ENCODE measurements around the gene ADCY7.

Gene ADCY7

DNA sequence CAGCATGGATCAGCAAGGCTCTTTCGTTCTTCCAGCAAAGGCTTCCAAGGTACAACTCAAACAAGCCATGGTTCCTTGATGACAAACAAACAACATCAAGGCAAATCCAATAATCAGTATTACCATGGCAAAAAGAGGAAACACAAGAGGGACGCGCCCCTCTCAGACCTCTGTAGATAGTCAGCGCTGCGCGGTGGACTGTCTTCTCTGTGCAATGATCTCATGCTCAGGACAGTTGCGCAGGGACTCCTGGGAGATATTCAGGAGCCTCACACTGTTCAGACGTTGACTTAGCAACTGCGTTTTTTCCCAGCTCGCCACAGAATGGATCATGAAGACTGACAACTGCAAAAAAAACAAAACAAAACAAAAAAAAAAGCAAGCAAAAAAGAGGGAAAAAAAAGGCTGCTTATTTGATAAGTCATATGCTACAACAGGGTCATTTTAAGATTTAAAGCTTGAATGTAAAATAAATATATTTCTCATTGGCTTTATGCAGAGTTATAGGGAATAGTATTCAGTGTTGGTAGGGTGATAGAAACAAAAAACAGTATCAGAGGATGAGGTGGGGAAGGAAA is 37.1 kb upstream of the ADCY7 start:
- Histone ChIP-seq H3K4me3 (ENCODE audit: low read length) (no peak overlapping the region), H3K27me3 (replicated peaks; ENCODE audit: insufficient read depth, low read length) (no peaks in the 10 kb centered on the region), H3F3A (ENCODE audit: insufficient read depth, low read length) (no peaks in the 10 kb centered on the region), H3K9ac (ENCODE audit: low read length) (no peak overlapping the region), H3K9me3 (replicated peaks; ENCODE audit: insufficient read depth, low read length) (no peaks in the 10 kb centered on the region), H3K27ac (ENCODE audit: low read length) (no peak overlapping the region), H3K79me2 (ENCODE audit: low read length) (no peaks in the 10 kb centered on the region), H3K9me2 (replicated peaks; ENCODE audit: insufficient read depth, low read length) (no peaks in the 10 kb centered on the region), H3K4me2 (ENCODE audit: low read depth, low read length) (no peak overlapping the region), H4K20me1 (ENCODE audit: insufficient read depth, low read length) (no peaks in the 10 kb centered on the region), H3K36me3 (replicated peaks; ENCODE audit: insufficient read depth, low read length) (no peaks in the 10 kb centered on the region; the same call in 1 of the 2 replicates), H2AFZ (ENCODE audit: low read length) (no peak overlapping the region), H3K4me1 (ENCODE audit: low read length) (peaks cover 4% of the 10 kb centered on the region; the same call in 1 of the 2 replicates)
- no peak for DNase-seq
- TF ChIP-seq EZH2 (optimal IDR thresholded peaks at IDR 0.05; ENCODE audit: low read depth, low read length) = no peak
- no peak for TF ChIP-seq EZH2phosphoT487 (IDR thresholded peaks at IDR 0.05; ENCODE audit: low read length)
- TF ChIP-seq CTCF (IDR thresholded peaks at IDR 0.05; ENCODE audit: low read length) = no peak

- TF ChIP-seq EZH2phosphoT487 (IDR thresholded peaks at IDR 0.05; ENCODE audit: low read length) (no peak), EZH2 (optimal IDR thresholded peaks at IDR 0.05; ENCODE audit: low read depth, low read length) (no peak), CTCF (IDR thresholded peaks at IDR 0.05; ENCODE audit: low read length) (no peak)
- no peak for DNase-seq
- Histone ChIP-seq H3K4me1 (ENCODE audit: low read length) (no peaks in the 10 kb centered on the region), H3K9ac (ENCODE audit: low read length) (no peak overlapping the region), H3K9me2 (replicated peaks; ENCODE audit: insufficient read depth, low read length) (no peaks in the 10 kb centered on the region), H3F3A (ENCODE audit: insufficient read depth, low read length) (no peaks in the 10 kb centered on the region), H3K4me3 (ENCODE audit: low read length) (no peak overlapping the region), H3K9me3 (replicated peaks; ENCODE audit: insufficient read depth, low read length) (no peaks in the 10 kb centered on the region), H2AFZ (ENCODE audit: low read length) (no peak overlapping the region), H4K20me1 (ENCODE audit: insufficient read depth, low read length) (no peaks in the 10 kb centered on the region), H3K27ac (ENCODE audit: low read length) (no peak overlapping the region), H3K79me2 (ENCODE audit: low read length) (no peaks in the 10 kb centered on the region), H3K27me3 (replicated peaks; ENCODE audit: insufficient read depth, low read length) (no peaks in the 10 kb centered on the region), H3K4me2 (ENCODE audit: low read depth, low read length) (no peak overlapping the region), H3K36me3 (replicated peaks; ENCODE audit: insufficient read depth, low read length) (no peaks in the 10 kb centered on the region)
These were observed 31.4 kb upstream of the ADCY7 start for GRCh38 chr16:50234771-50235556.

- H3K9me3 ChIP-seq (replicated peaks; ENCODE audit: insufficient read depth, low read length) = no peaks in the 10 kb centered on the region
- no peaks in the 10 kb centered on the region for H3K27me3 ChIP-seq (replicated peaks; ENCODE audit: insufficient read depth, low read length)
- no peak overlapping the region for H3K9ac ChIP-seq (ENCODE audit: low read length)
- no peaks in the 10 kb centered on the region for H3K9me2 ChIP-seq (replicated peaks; ENCODE audit: insufficient read depth, low read length)
- no peaks in the 10 kb centered on the region for H3F3A ChIP-seq (ENCODE audit: insufficient read depth, low read length)
- H3K36me3 ChIP-seq (replicated peaks; ENCODE audit: insufficient read depth, low read length) = no peaks in the 10 kb centered on the region
- H3K4me2 ChIP-seq (ENCODE audit: low read depth, low read length) = no peak overlapping the region
- TF ChIP-seq EZH2 (optimal IDR thresholded peaks at IDR 0.05; ENCODE audit: low read depth, low read length) (no peak), EZH2phosphoT487 (IDR thresholded peaks at IDR 0.05; ENCODE audit: low read length) (no peak), CTCF (IDR thresholded peaks at IDR 0.05; ENCODE audit: low read length) (no peak)
- H3K4me3 ChIP-seq (ENCODE audit: low read length) = no peak overlapping the region
- H4K20me1 ChIP-seq (ENCODE audit: insufficient read depth, low read length) = no peaks in the 10 kb centered on the region
- H3K4me1 ChIP-seq (ENCODE audit: low read length) = no peaks in the 10 kb centered on the region
- no peak overlapping the region for H2AFZ ChIP-seq (ENCODE audit: low read length)
- no peak for DNase-seq
- no peaks in the 10 kb centered on the region for H3K79me2 ChIP-seq (ENCODE audit: low read length)
- no peak overlapping the region for H3K27ac ChIP-seq (ENCODE audit: low read length)
These were observed 30.8 kb upstream of the ADCY7 start for GRCh38 chr16:50235581-50235980.

Data from MM.1S (cell line).